ENCODE data around the gene SLC25A18.

SLC25A18 gene

DNA sequence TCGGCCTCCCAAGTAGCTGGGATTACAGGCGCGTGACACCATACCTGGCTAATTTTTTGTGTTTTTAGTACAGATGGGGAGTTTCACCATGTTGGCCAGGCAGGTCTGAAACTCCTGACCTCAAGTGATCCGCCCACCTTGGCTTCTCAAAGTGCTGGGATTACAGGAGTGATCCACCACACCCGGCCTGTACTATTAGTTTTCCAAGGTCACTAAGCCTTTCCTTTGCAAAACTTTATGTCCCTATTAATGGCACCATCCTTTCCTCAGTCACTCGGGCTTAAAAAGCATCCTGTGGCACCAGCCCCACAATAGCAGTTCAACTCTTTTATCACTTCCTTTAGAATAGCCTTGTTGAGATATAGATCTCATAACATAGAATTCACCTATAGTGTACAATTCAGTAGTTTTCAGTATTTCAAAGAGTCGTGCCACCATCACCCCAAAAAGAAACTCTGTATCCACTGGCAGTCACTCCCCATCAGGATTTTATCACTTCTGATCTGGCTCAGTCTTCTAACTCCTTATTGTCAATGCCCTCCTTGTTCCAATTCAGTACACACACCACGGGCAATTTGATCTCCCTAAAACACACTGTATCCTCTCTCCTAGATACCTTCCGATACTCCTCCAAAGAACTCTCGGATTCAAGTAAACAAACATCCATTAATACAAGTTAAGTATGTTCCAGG is 74.3 kb downstream of the SLC25A18 start:
- peak overlapping the region; percentile 56 for H3K18ac ChIP-seq (ENCODE audit: low read length)
- H2AK5ac ChIP-seq (ENCODE audit: low read length), result no peak overlapping the region
- peak overlapping the region; percentile 36 for H4K12ac ChIP-seq (ENCODE audit: low read depth, low read length)
- peak overlapping the region; percentile 1 for H2BK12ac ChIP-seq (ENCODE audit: low read length)
- WGBS (ENCODE audit: extremely low coverage, insufficient coverage, insufficient read length), result no CpG with 5 or more reads among the region's 10 CpGs
- H3K27me3 ChIP-seq (ENCODE audit: insufficient read depth, low read length), result no peaks in the 10 kb centered on the region
- peak overlapping the region; percentile 74 for H4K91ac ChIP-seq (ENCODE audit: low read depth, low read length)
- no peaks in the 10 kb centered on the region for H3K9me3 ChIP-seq (ENCODE audit: insufficient read depth, low read depth, low read length)
- no peak overlapping the region for H3K4ac ChIP-seq (ENCODE audit: low read depth, low read length)
- peaks cover 8 to 15% of the 10 kb centered on the region in 2 experiments for H3K4me1 ChIP-seq (ENCODE audit: control insufficient read depth in 1 of 2, insufficient read depth in 2 of 2, low read length in 2 of 2)
- H3K4me2 ChIP-seq (ENCODE audit: low read length), result peak overlapping the region; percentile 75
- H3K79me2 ChIP-seq (ENCODE audit: control insufficient read depth, insufficient read depth, low read length, poor library complexity), result peaks cover 12% of the 10 kb centered on the region
- H3K23ac ChIP-seq (ENCODE audit: low read length), result no peak overlapping the region
- peak overlapping the region; percentile 93 for H3K9ac ChIP-seq (ENCODE audit: low read length)
- H3K36me3 ChIP-seq (ENCODE audit: control insufficient read depth in 1 of 2, insufficient read depth in 2 of 2, low read length in 2 of 2), result peaks cover 0 to 3% of the 10 kb centered on the region in 2 experiments
- no peak overlapping the region for H2AFZ ChIP-seq (ENCODE audit: insufficient read depth, low read length, poor library complexity)
- H3K27ac ChIP-seq (ENCODE audit: low read depth, low read length), result peak overlapping the region; percentile 95
- peak overlapping the region; percentile 75 for H4K8ac ChIP-seq (ENCODE audit: low read depth, low read length)
- no peak for DNase-seq
- H2BK120ac ChIP-seq (ENCODE audit: insufficient read depth, low read length, poor library complexity), result no peak overlapping the region
- peaks cover 23% of the 10 kb centered on the region for H3K79me1 ChIP-seq (ENCODE audit: low read length)
- H3K4me3 ChIP-seq (ENCODE audit: low read depth, low read length), result no peak overlapping the region
- H3K14ac ChIP-seq (ENCODE audit: low read length), result peak overlapping the region; percentile 53
- peak overlapping the region; percentile 43 for H2BK5ac ChIP-seq (ENCODE audit: low read depth, low read length, poor library complexity)

DNA sequence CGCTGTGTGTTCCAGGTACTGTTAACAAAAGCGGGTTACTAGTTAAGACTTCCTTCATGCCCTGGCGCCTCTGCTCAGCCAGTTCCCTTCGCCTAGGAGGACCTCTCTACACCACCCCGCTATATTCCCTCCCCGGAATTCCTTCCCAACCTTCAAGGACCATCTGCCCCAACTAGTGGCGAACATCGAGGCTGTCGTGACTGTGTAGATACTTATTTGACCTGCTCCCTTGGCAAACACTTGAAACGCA is 74.8 kb downstream of the SLC25A18 start:
- H3K23ac ChIP-seq (ENCODE audit: low read length), result no peak overlapping the region
- H3K27ac ChIP-seq (ENCODE audit: low read depth, low read length), result peak overlapping the region; percentile 95
- no peak for DNase-seq
- peaks cover 12% of the 10 kb centered on the region for H3K79me2 ChIP-seq (ENCODE audit: control insufficient read depth, insufficient read depth, low read length, poor library complexity)
- peak overlapping the region; percentile 48 for H2BK120ac ChIP-seq (ENCODE audit: insufficient read depth, low read length, poor library complexity)
- peak overlapping the region; percentile 74 for H4K91ac ChIP-seq (ENCODE audit: low read depth, low read length)
- H3K4me1 ChIP-seq (ENCODE audit: control insufficient read depth in 1 of 2, insufficient read depth in 2 of 2, low read length in 2 of 2), result peaks cover 8 to 15% of the 10 kb centered on the region in 2 experiments
- no CpG with 5 or more reads among the region's 10 CpGs for WGBS (ENCODE audit: extremely low coverage, insufficient coverage, insufficient read length)
- H4K8ac ChIP-seq (ENCODE audit: low read depth, low read length), result peak overlapping the region; percentile 75
- H2AFZ ChIP-seq (ENCODE audit: insufficient read depth, low read length, poor library complexity), result peak overlapping the region; percentile 68
- H2AK5ac ChIP-seq (ENCODE audit: low read length), result peak overlapping the region; percentile 85
- peaks cover 0 to 3% of the 10 kb centered on the region in 2 experiments for H3K36me3 ChIP-seq (ENCODE audit: control insufficient read depth in 1 of 2, insufficient read depth in 2 of 2, low read length in 2 of 2)
- no peaks in the 10 kb centered on the region for H3K9me3 ChIP-seq (ENCODE audit: insufficient read depth, low read depth, low read length)
- peak overlapping the region; percentile 75 for H3K4me2 ChIP-seq (ENCODE audit: low read length)
- peak overlapping the region; percentile 38 for H3K14ac ChIP-seq (ENCODE audit: low read length)
- H3K9ac ChIP-seq (ENCODE audit: low read length), result peak overlapping the region; percentile 93
- H2BK5ac ChIP-seq (ENCODE audit: low read depth, low read length, poor library complexity), result peak overlapping the region; percentile 43
- H3K4ac ChIP-seq (ENCODE audit: low read depth, low read length), result peak overlapping the region; percentile 50
- H3K4me3 ChIP-seq (ENCODE audit: low read depth, low read length), result peak overlapping the region; percentile 91
- H4K12ac ChIP-seq (ENCODE audit: low read depth, low read length), result peak overlapping the region; percentile 12
- H3K27me3 ChIP-seq (ENCODE audit: insufficient read depth, low read length), result no peaks in the 10 kb centered on the region
- no peak overlapping the region for H2BK12ac ChIP-seq (ENCODE audit: low read length)
- H3K18ac ChIP-seq (ENCODE audit: low read length), result peak overlapping the region; percentile 11
- H3K79me1 ChIP-seq (ENCODE audit: low read length), result peaks cover 23% of the 10 kb centered on the region

DNA sequence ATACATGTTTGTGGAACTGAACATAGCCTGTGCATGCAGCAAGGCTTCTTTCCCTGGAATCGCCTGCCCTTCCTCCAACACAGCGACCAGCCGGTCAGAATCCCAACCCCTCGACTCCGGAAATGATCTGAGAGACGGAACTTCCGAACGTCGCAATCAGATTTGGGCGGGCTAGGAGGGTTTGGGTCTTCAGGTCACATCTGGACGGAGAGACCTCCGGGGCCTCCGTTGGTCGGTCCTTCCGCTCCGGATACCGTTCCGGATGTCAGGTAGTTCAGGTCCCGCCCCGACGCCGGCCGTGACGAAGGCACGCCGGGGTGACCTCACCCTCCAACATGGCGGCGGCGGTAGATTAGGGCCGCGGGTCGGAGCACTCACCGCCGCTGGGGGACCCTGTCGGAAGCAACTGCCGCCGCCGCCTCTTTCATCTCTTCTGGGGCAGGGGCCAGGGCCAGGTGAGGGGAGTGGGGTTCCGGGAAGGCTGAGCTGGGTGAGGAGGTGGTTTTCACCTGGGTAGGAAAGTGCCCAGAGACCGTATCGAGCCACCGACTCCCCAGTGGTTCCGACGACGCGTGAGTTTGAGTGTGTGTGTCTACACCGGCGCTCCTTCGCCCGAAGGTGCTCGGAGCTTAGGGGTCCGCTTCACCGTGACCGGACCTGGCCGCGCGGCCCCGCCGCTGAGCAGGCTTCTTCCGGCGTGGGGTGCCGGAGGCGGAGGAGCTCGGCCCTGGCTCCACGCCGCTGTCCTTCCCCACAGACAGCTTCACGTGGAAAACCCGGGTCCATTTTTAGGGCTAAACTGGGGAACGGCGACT is 75.3 kb downstream of the SLC25A18 start, which contains the start of gene BCL2L13:
Gene BCL2L13 (plus strand): TSS at position 326 of the 815 bp plus-strand sequence. CDS start 16,955 bp downstream, outside the sequence.
- peak within 1 kb of the TSS; percentile 96 for H3K14ac ChIP-seq (ENCODE audit: low read length)
- peak within 1 kb of the TSS; percentile 92 for H2AK5ac ChIP-seq (ENCODE audit: low read length)
- peak within 1 kb of the TSS; percentile 91 for H3K4me3 ChIP-seq (ENCODE audit: low read depth, low read length)
- peaks cover 7 to 14% of the 10 kb centered on the region in 2 experiments for H3K4me1 ChIP-seq (ENCODE audit: control insufficient read depth in 1 of 2, insufficient read depth in 2 of 2, low read length in 2 of 2)
- H3K9me3 ChIP-seq (ENCODE audit: insufficient read depth, low read depth, low read length), result no peaks in the 10 kb centered on the region
- peak within 1 kb of the TSS; percentile 95 for H3K27ac ChIP-seq (ENCODE audit: low read depth, low read length)
- peak; percentile 90 to 91 for DNase-seq
- H3K9ac ChIP-seq (ENCODE audit: low read length), result peak within 1 kb of the TSS; percentile 99
- H4K8ac ChIP-seq (ENCODE audit: low read depth, low read length), result peak within 1 kb of the TSS; percentile 96
- H3K4ac ChIP-seq (ENCODE audit: low read depth, low read length), result peak within 1 kb of the TSS; percentile 91
- peak within 1 kb of the TSS; percentile 92 for H2BK120ac ChIP-seq (ENCODE audit: insufficient read depth, low read length, poor library complexity)
- peak within 1 kb of the TSS; percentile 90 for H2BK5ac ChIP-seq (ENCODE audit: low read depth, low read length, poor library complexity)
- peaks cover 0 to 3% of the 10 kb centered on the region in 2 experiments for H3K36me3 ChIP-seq (ENCODE audit: control insufficient read depth in 1 of 2, insufficient read depth in 2 of 2, low read length in 2 of 2)
- H2BK12ac ChIP-seq (ENCODE audit: low read length), result no peak within 1 kb of the TSS
- WGBS (ENCODE audit: extremely low coverage, insufficient coverage, insufficient read length), result no CpG with 5 or more reads among the region's 70 CpGs
- peaks cover 22% of the 10 kb centered on the region for H3K79me1 ChIP-seq (ENCODE audit: low read length)
- no peaks in the 10 kb centered on the region for H3K27me3 ChIP-seq (ENCODE audit: insufficient read depth, low read length)
- peaks cover 12% of the 10 kb centered on the region for H3K79me2 ChIP-seq (ENCODE audit: control insufficient read depth, insufficient read depth, low read length, poor library complexity)
- peak within 1 kb of the TSS; percentile 54 for H3K23ac ChIP-seq (ENCODE audit: low read length)
- peak within 1 kb of the TSS; percentile 94 for H3K4me2 ChIP-seq (ENCODE audit: low read length)
- H3K18ac ChIP-seq (ENCODE audit: low read length), result peak within 1 kb of the TSS; percentile 85
- peak within 1 kb of the TSS; percentile 81 for H2AFZ ChIP-seq (ENCODE audit: insufficient read depth, low read length, poor library complexity)
- H4K91ac ChIP-seq (ENCODE audit: low read depth, low read length), result peak within 1 kb of the TSS; percentile 90
- peak within 1 kb of the TSS; percentile 93 for H4K12ac ChIP-seq (ENCODE audit: low read depth, low read length)

DNA sequence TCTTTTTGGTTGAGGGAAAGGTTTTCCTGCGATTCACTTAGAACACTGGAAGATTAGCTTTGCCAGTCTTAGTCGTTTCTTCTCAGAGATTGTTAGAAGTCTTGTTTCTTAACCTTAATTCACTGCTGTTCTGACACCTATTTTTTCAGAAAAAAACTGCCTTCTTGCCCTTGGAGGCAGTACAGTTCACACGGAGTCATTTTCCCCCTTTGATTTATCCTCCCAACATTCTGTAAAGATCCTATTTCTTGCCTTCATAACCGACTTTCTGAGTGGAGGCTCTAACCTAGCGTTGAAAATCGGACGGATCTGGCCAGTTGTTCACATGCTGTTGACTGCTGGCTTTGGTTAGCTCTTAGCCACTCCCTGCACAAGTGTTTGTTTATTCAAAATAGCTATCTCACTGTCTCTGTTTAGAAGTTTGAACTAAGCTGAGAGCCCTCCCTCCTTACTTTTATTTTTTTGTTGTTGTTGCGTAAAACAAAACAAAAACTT is 76.0 kb downstream of the SLC25A18 start:
- H3K9me3 ChIP-seq (ENCODE audit: insufficient read depth, low read depth, low read length), result no peaks in the 10 kb centered on the region
- peak overlapping the region; percentile 85 for H3K18ac ChIP-seq (ENCODE audit: low read length)
- H3K4me1 ChIP-seq (ENCODE audit: control insufficient read depth in 1 of 2, insufficient read depth in 2 of 2, low read length in 2 of 2), result peaks cover 2 to 8% of the 10 kb centered on the region in 2 experiments
- H2BK12ac ChIP-seq (ENCODE audit: low read length), result no peak overlapping the region
- H3K79me2 ChIP-seq (ENCODE audit: control insufficient read depth, insufficient read depth, low read length, poor library complexity), result peaks cover 10% of the 10 kb centered on the region
- H2BK5ac ChIP-seq (ENCODE audit: low read depth, low read length, poor library complexity), result peak overlapping the region; percentile 90
- H3K27me3 ChIP-seq (ENCODE audit: insufficient read depth, low read length), result no peaks in the 10 kb centered on the region
- H3K27ac ChIP-seq (ENCODE audit: low read depth, low read length), result peak overlapping the region; percentile 95
- H3K4me3 ChIP-seq (ENCODE audit: low read depth, low read length), result peak overlapping the region; percentile 91
- peak overlapping the region; percentile 92 for H2BK120ac ChIP-seq (ENCODE audit: insufficient read depth, low read length, poor library complexity)
- H2AFZ ChIP-seq (ENCODE audit: insufficient read depth, low read length, poor library complexity), result peak overlapping the region; percentile 81
- H3K4me2 ChIP-seq (ENCODE audit: low read length), result peak overlapping the region; percentile 94
- H4K12ac ChIP-seq (ENCODE audit: low read depth, low read length), result no peak overlapping the region
- H3K36me3 ChIP-seq (ENCODE audit: control insufficient read depth in 1 of 2, insufficient read depth in 2 of 2, low read length in 2 of 2), result peaks cover 0 to 3% of the 10 kb centered on the region in 2 experiments
- peak overlapping the region; percentile 96 for H3K14ac ChIP-seq (ENCODE audit: low read length)
- peak overlapping the region; percentile 91 for H3K4ac ChIP-seq (ENCODE audit: low read depth, low read length)
- peak in 1 of 2 donors; percentile 64 for DNase-seq
- peak overlapping the region; percentile 54 for H3K23ac ChIP-seq (ENCODE audit: low read length)
- H2AK5ac ChIP-seq (ENCODE audit: low read length), result no peak overlapping the region
- WGBS (ENCODE audit: extremely low coverage, insufficient coverage, insufficient read length), result no CpG with 5 or more reads among the region's 8 CpGs
- H3K9ac ChIP-seq (ENCODE audit: low read length), result peak overlapping the region; percentile 99
- peak overlapping the region; percentile 96 for H4K8ac ChIP-seq (ENCODE audit: low read depth, low read length)
- peaks cover 16% of the 10 kb centered on the region for H3K79me1 ChIP-seq (ENCODE audit: low read length)
- peak overlapping the region; percentile 90 for H4K91ac ChIP-seq (ENCODE audit: low read depth, low read length)

All from trophoblast cell (in vitro differentiated cells and primary cell).